Suprapubic skin (tissue), 4 donors: ENCODE data around the gene SPACA4. TPM values are rescaled to one million over a fixed set of nuclear protein-coding genes. Genes with fewer than 3 reads are reported as not detected.

ENCODE experiments used
- DNase-seq, 2 donors: peaks; one replicate each; pipeline ENCODE4 v3.0.0-alpha.2; 2019; ENCODE audit warnings: low spot score in 2 of 2
- H3K27ac ChIP-seq: fragments of 200-600 bp; sonication (generic); one replicate; pipeline ENCODE4 v1.5.1; 2019
- H3K27me3 ChIP-seq: fragments of 200-600 bp; sonication (generic); one replicate; pipeline ENCODE4 v1.5.1; 2019
- H3K36me3 ChIP-seq: fragments of 200-600 bp; sonication (generic); one replicate; pipeline ENCODE4 v1.5.1; 2019
- H3K4me1 ChIP-seq: fragments of 200-600 bp; sonication (generic); one replicate; pipeline ENCODE4 v1.5.1; 2019
- H3K4me3 ChIP-seq: fragments of 200-600 bp; sonication (generic); one replicate; pipeline ENCODE4 v1.5.1; 2019; ENCODE audit warnings: mild to moderate bottlenecking
- H3K9me3 ChIP-seq: fragments of 200-600 bp; sonication (generic); one replicate; pipeline ENCODE4 v1.5.1; 2019
- EP300 ChIP-seq: sonication (generic); formaldehyde crosslinking; IDR thresholded peaks from one replicate; pipeline ENCODE4 v1.6.1; 2017; ENCODE audit warnings: antibody characterized with exemption
- POLR2A ChIP-seq, 2 donors: fragments of 450-650 bp; IDR thresholded peaks; one replicate each; pipeline ENCODE4 v1.6.1; 2017; ENCODE audit warnings: antibody characterized with exemption in 2 of 2, mild to moderate bottlenecking in 2 of 2, moderate library complexity in 2 of 2
- POLR2AphosphoS5 ChIP-seq, 3 donors: sonication (generic); formaldehyde crosslinking; IDR thresholded peaks; one replicate each; pipeline ENCODE4 v1.6.1; 2017; ENCODE audit warnings: antibody characterized with exemption in 3 of 3
- WGBS: methylation state at CpG from one replicate; pipeline ENCODE4 v1.1.5; 2018; 5-methylcytosine and 5-hydroxymethylcytosine counted together
- total RNA-seq, 4 donors: library from RNA; depleted of rRNA; stranded (reverse); fragments of >200 nt; gene quantifications; one replicate each; pipeline ENCODE4 v1.1.0, GENCODE V29; 2016
- TF ChIP-seq, protein P1 (sequence below), 2 donors: fragments of 200-600 bp in 1 of 2; fragments of 450-650 bp in 1 of 2; sonication (generic) in 1 of 2; IDR thresholded peaks; one replicate each; pipeline ENCODE4 v1.5.1; 2016 to 2019; ENCODE audit warnings: antibody characterized with exemption in 2 of 2, mild to moderate bottlenecking in 1 of 2, moderate library complexity in 1 of 2

SPACA4 gene
- total RNA-seq, 4 donors from 2014 or later, result 2.1 to 3.6 (median 2.8) TPM

DNA sequence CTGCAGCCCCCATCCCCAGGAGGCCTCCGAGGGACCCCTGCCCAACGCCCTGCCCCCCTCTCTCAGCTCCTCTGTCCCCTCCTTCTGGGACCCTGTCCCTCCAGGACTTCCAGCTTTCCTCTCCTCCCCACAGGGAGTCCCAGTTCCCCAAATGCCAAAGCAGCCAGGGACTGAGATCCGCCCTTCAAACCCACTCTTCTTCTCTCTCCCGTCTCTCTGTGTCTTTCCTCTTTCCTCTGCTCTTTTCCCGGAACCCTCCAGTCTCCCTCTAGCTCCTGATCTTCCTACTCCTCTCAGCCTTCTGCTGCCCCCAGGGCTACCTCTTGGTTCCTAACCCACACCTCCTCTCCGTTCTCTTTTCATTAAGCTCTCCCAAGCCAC is 39.1 kb downstream of the SPACA4 start:
- peaks cover 33% of the 10 kb centered on the region for H3K4me1 ChIP-seq
- H3K27ac ChIP-seq, result peak overlapping the region; percentile 91
- H3K4me3 ChIP-seq, result peak overlapping the region; percentile 68
- H3K9me3 ChIP-seq, result no peaks in the 10 kb centered on the region
- WGBS, result 0% methylated on average over 6 of the region's 6 CpGs
- H3K36me3 ChIP-seq, result no peaks in the 10 kb centered on the region
- DNase-seq, result no peak
- TF ChIP-seq EP300 (no peak), POLR2A (IDR thresholded peaks at IDR 0.05) (no peak), POLR2AphosphoS5 (IDR thresholded peaks at IDR 0.05) (no peak)
- TF ChIP-seq, protein P1, sequence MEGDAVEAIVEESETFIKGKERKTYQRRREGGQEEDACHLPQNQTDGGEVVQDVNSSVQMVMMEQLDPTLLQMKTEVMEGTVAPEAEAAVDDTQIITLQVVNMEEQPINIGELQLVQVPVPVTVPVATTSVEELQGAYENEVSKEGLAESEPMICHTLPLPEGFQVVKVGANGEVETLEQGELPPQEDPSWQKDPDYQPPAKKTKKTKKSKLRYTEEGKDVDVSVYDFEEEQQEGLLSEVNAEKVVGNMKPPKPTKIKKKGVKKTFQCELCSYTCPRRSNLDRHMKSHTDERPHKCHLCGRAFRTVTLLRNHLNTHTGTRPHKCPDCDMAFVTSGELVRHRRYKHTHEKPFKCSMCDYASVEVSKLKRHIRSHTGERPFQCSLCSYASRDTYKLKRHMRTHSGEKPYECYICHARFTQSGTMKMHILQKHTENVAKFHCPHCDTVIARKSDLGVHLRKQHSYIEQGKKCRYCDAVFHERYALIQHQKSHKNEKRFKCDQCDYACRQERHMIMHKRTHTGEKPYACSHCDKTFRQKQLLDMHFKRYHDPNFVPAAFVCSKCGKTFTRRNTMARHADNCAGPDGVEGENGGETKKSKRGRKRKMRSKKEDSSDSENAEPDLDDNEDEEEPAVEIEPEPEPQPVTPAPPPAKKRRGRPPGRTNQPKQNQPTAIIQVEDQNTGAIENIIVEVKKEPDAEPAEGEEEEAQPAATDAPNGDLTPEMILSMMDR (IDR thresholded peaks at IDR 0.05), result no peak
- no peaks in the 10 kb centered on the region for H3K27me3 ChIP-seq

DNA sequence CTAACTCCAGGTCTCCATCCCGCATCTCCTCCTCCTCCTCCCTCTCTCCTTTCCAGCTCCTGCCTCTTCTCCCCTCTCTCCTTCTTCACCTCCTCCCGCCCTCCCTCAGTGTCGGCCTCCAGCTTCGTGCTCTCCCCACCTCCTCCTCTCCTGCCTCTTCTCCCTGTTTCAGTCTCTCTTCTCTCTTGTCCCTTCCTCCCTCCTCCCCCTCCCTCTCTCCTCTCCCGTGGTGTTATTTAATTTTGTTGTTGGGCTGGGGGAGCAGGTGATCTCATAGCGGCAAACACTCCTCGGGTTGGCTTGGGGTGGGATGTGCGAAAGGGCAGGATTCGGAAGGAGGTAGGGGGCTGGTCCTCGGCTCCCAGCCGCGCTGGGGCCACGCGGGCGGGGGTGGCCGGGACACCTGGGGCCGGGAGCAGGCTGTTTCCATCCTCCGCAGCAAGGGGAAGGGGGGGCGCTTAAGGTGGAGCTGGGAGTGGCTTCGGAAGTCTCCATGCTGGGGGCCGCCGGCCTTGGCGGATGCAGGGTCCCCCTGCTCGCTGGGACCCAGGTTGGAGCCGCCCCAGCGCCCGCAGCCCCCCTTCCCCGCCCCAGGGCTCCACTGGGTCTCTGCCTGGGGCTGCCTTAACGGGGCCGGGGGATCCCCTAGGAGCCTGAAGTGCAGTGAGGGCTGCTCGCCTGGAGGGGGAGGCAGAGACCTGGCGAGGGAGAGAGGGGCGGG is 39.6 kb downstream of the SPACA4 start, which contains the start of gene CA11:
Gene CA11, minus strand, starts transcription at position 187 of the 721 bp plus-strand sequence. CDS start 555 bp downstream, outside the sequence.
- Histone ChIP-seq H3K4me3 (peak within 1 kb of the TSS; percentile 68), H3K36me3 (no peaks in the 10 kb centered on the region), H3K4me1 (peaks cover 33% of the 10 kb centered on the region), H3K9me3 (no peaks in the 10 kb centered on the region), H3K27ac (peak within 1 kb of the TSS; percentile 91), H3K27me3 (no peaks in the 10 kb centered on the region)
- WGBS, result under 1% methylated on average over 22 of the region's 33 CpGs
- peak; percentile 94 for DNase-seq
- TF ChIP-seq POLR2AphosphoS5 (IDR thresholded peaks at IDR 0.05) (peak in 1 of 3 donors; percentile 66), POLR2A (IDR thresholded peaks at IDR 0.05) (no peak), EP300 (no peak)
- TF ChIP-seq, protein P1 (IDR thresholded peaks at IDR 0.05), result peak; percentile 75 to 96

DNA sequence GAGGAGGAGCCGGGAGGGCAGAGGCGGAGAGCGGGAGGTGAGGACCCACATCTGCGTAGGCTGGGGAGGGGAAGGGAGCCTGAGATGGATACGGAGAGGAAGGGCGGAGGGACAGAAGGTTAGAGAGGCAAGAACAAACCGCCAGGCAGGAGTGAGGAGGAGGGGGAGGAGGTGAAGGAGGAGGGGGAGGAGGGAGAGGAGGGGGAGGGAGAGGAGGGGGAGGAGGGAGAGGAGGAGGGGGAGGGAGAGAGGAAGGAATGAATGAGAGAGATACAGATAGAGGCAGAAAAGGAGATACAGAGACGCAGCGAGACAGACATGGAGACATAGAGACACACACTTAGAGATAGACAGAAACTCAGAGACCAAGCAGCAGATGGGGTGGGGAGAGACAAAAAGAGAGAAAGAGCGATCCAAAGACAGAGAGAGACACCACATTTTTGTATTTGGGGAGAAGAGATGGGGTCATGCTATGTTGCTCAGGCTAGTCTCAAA is 40.2 kb downstream of the SPACA4 start:
- peak overlapping the region; percentile 68 for H3K4me3 ChIP-seq
- WGBS, result 9% methylated on average over 10 of the region's 10 CpGs

DNA sequence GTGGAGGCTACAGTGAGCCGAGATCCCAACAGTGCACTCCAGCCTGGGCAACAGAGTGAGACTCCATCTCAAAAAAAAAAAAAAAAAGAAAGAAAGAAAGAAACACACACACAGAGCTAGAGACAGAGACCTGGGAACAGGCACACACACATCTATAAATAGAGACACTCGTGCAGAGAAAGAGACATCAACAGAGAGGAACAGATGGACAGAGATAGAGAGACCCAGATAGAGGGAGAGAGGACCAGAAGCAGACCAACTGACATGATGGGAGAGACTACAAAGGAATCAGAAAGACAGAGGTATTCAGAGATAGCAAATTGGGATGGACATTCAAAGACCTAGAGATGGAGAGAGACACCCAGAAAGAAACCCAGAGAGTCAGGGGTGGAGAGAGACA is 41.6 kb downstream of the SPACA4 start:
- no peak overlapping the region for H3K4me3 ChIP-seq
- no peak for TF ChIP-seq POLR2AphosphoS5 (IDR thresholded peaks at IDR 0.05)
- TF ChIP-seq POLR2A (IDR thresholded peaks at IDR 0.05), result no peak
- 69% methylated on average over 2 of the region's 2 CpGs for WGBS
- peaks cover 33% of the 10 kb centered on the region for H3K4me1 ChIP-seq
- no peaks in the 10 kb centered on the region for H3K9me3 ChIP-seq
- H3K36me3 ChIP-seq, result no peaks in the 10 kb centered on the region
- no peak for DNase-seq
- no peaks in the 10 kb centered on the region for H3K27me3 ChIP-seq
- H3K27ac ChIP-seq, result no peak overlapping the region

More for the DNA sequence above, 40.2 kb downstream of the SPACA4 start:
- H3K36me3 ChIP-seq, result no peaks in the 10 kb centered on the region
- DNase-seq, result no peak
- no peaks in the 10 kb centered on the region for H3K27me3 ChIP-seq
- peaks cover 33% of the 10 kb centered on the region for H3K4me1 ChIP-seq
- TF ChIP-seq POLR2A (IDR thresholded peaks at IDR 0.05) (no peak), EP300 (no peak), POLR2AphosphoS5 (IDR thresholded peaks at IDR 0.05) (no peak)
- TF ChIP-seq, protein P1 (IDR thresholded peaks at IDR 0.05), result no peak
- no peaks in the 10 kb centered on the region for H3K9me3 ChIP-seq
- peak overlapping the region; percentile 91 for H3K27ac ChIP-seq

DNA sequence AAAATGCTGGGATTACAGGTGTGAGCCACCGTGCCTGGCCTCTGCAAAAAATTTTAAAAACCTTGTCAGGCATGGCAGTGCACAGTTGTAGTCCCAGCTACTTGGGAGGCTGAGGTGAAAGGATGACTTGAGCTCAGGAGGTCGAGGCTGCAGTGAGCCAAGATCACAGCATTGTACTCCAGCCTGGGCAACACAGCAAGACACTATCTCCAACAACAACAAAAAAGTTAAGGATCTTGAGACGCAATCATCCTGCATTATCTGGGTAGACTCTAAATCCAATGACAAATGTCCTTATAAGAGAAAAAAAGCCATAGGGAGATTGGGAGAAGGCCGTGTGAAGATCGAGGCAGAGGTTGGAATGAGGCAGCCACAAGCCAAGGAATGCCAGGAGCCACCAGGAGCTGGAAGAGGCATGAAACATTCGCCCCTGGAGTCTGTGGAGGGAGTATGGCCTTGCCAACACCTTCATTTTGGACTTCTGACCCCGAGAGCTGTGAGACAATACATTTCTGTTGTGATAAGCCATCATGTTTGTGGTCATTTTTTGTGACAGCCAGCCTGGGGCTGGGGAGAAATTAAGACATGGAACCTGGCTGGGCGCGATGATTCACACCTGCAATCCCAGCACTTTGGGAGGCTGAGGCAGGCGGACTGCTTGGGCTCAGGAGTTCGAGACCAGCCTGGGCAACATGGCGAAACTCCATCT is 44.6 kb downstream of the SPACA4 start:
- H3K27ac ChIP-seq, result no peak overlapping the region
- peaks cover 15% of the 10 kb centered on the region for H3K4me1 ChIP-seq
- WGBS, result 97% methylated on average over 12 of the region's 12 CpGs
- H3K36me3 ChIP-seq, result no peaks in the 10 kb centered on the region
- no peak overlapping the region for H3K4me3 ChIP-seq
- TF ChIP-seq, protein P1 (IDR thresholded peaks at IDR 0.05), result no peak
- no peak for TF ChIP-seq POLR2AphosphoS5 (IDR thresholded peaks at IDR 0.05)
- no peak for TF ChIP-seq EP300
- TF ChIP-seq POLR2A (IDR thresholded peaks at IDR 0.05), result no peak
- no peaks in the 10 kb centered on the region for H3K9me3 ChIP-seq
- no peaks in the 10 kb centered on the region for H3K27me3 ChIP-seq
- no peak for DNase-seq
